Testis (tissue), 3 donors: ENCODE results near the gene PPP2R2C. TPM values are rescaled to one million over a fixed set of nuclear protein-coding genes. Genes with fewer than 3 reads are reported as not detected.
A peak's percentile ranks its signal among the peaks of the same experiment; 100 is the strongest.

ENCODE experiments used
- DNase-seq: peaks from one replicate; pipeline ENCODE4 v3.0.0-alpha.2; 2019
- H3K27ac ChIP-seq, 2 donors: fragments of 200-600 bp; sonication (generic); one replicate each; pipeline ENCODE4 v1.5.1; 2019
- H3K27me3 ChIP-seq: fragments of 200-600 bp; sonication (generic); one replicate; pipeline ENCODE4 v1.5.1; 2019
- H3K36me3 ChIP-seq: fragments of 200-600 bp; sonication (generic); one replicate; pipeline ENCODE4 v1.5.1; 2017; ENCODE audit warnings: low read depth; ENCODE audit errors: missing control alignments
- H3K4me1 ChIP-seq: fragments of 200-600 bp; sonication (generic); one replicate; pipeline ENCODE4 v1.5.1; 2019
- H3K4me3 ChIP-seq, 2 donors: fragments of 200-600 bp; sonication (generic); one replicate each; pipeline ENCODE4 v1.5.1; 2017 to 2019
- H3K9me3 ChIP-seq: fragments of 200-600 bp; sonication (generic); one replicate; pipeline ENCODE4 v1.5.1; 2017
- CTCF ChIP-seq, 3 experiments: fragments of 450-650 bp in 2 of 3; fragments of 200-600 bp in 1 of 3; sonication (generic) in 1 of 3; IDR thresholded peaks; one replicate each; pipeline ENCODE4 v1.5.1; 2016 to 2019; ENCODE audit warnings: antibody characterized with exemption in 3 of 3, mild to moderate bottlenecking in 2 of 3, moderate library complexity in 1 of 3
- POLR2A ChIP-seq: fragments of 450-650 bp; IDR thresholded peaks from one replicate; pipeline ENCODE4 v1.6.1; 2017; ENCODE audit warnings: antibody characterized with exemption, mild to moderate bottlenecking, moderate library complexity
- WGBS, 2 donors: methylation state at CpG; one replicate each; pipeline ENCODE4 v1.1.5; 2018; 5-methylcytosine and 5-hydroxymethylcytosine counted together
- intact Hi-C: fragments of 100-400 bp; cut with DNase I; formaldehyde crosslinking; loops from one replicate; pipeline ENCODE4 v1.15.1; 2023; ENCODE audit warnings: low total_unique reads
- polyA plus RNA-seq: library from polyadenylated mRNA; stranded (reverse); fragments of 350-450 nt; fragmentation: Illumina TruSeq; extraction: RNeasy Lipid Tissue Mini Kit (QIAGEN cat#74804); gene quantifications from one replicate; pipeline ENCODE4 v1.2.3, GENCODE V29; 2014; ENCODE audit warnings: low read depth, low replicate concordance; ENCODE audit not compliant: insufficient read depth
- total RNA-seq, 2 donors: library from RNA; depleted of rRNA; stranded (reverse); fragments of >200 nt; gene quantifications; one replicate each; pipeline ENCODE4 v1.2.3, GENCODE V29; 2016

The PPP2R2C gene
- total and polyA plus RNA-seq, 3 donors from 2014 or later: 7.9 to 20.4 (median 13.1) TPM

- 78 to 79% methylated on average over 12 of the region's 12 CpGs for WGBS, 2 donors
- DNase-seq: no peak
- Histone ChIP-seq H3K4me1 (no peaks in the 10 kb centered on the region), H3K36me3 (no peaks in the 10 kb centered on the region), H3K27me3 (no peaks in the 10 kb centered on the region), H3K27ac (no peak overlapping the region), H3K4me3 (no peak overlapping the region), H3K9me3 (no peaks in the 10 kb centered on the region)
- intact Hi-C loops: loop anchor here (10.0 kb wide), 1 partner anchor 210 kb away; no protein-coding TSS in a partner anchor
- TF ChIP-seq CTCF (IDR thresholded peaks at IDR 0.05) (no peak), POLR2A (no peak)
Observed at GRCh38 chr4:6335040-6335590, 137.3 kb downstream of the PPP2R2C start.

- no peak for DNase-seq
- TF ChIP-seq POLR2A: no peak
- no peak for TF ChIP-seq CTCF (IDR thresholded peaks at IDR 0.05)
- Histone ChIP-seq H3K27ac (no peak overlapping the region), H3K36me3 (no peaks in the 10 kb centered on the region), H3K9me3 (no peaks in the 10 kb centered on the region), H3K4me3 (no peak overlapping the region), H3K4me1 (no peaks in the 10 kb centered on the region), H3K27me3 (no peaks in the 10 kb centered on the region)
- WGBS, 2 donors: 78 to 84% methylated on average over 4 to 5 of the region's 5 CpGs
- intact Hi-C loops: loop anchor here (10.0 kb wide), 1 partner anchor 210 kb away; no protein-coding TSS in a partner anchor
Observed at GRCh38 chr4:6334203-6334887, 138.1 kb downstream of the PPP2R2C start.

- H3K27ac ChIP-seq: no peak overlapping the region
- peak; percentile 38 for DNase-seq
- H3K36me3 ChIP-seq: no peaks in the 10 kb centered on the region
- WGBS, 2 donors: 86 to 87% methylated on average over 19 of the region's 19 CpGs
- no peaks in the 10 kb centered on the region for H3K27me3 ChIP-seq
- H3K4me3 ChIP-seq: no peak overlapping the region
- intact Hi-C loops: loop anchor here (10.0 kb wide), 1 partner anchor 211 kb away; no protein-coding TSS in a partner anchor
- TF ChIP-seq POLR2A (no peak), CTCF (IDR thresholded peaks at IDR 0.05) (peak in 1 of 3 experiments; percentile 66)
- no peaks in the 10 kb centered on the region for H3K4me1 ChIP-seq
- H3K9me3 ChIP-seq: no peaks in the 10 kb centered on the region
Observed at GRCh38 chr4:6333301-6334202, 138.9 kb downstream of the PPP2R2C start.

GRCh38 chr4:6332669-6333050 is 139.8 kb downstream of the PPP2R2C start:
- WGBS, 2 donors: 87 to 88% methylated on average over 5 to 6 of the region's 6 CpGs
- no peak for DNase-seq
- H3K9me3 ChIP-seq: no peaks in the 10 kb centered on the region
- intact Hi-C loops: loop anchor here (10.0 kb wide), 1 partner anchor 212 kb away; no protein-coding TSS in a partner anchor
- no peaks in the 10 kb centered on the region for H3K27me3 ChIP-seq
- no peaks in the 10 kb centered on the region for H3K36me3 ChIP-seq
- no peak overlapping the region for H3K4me3 ChIP-seq
- no peaks in the 10 kb centered on the region for H3K4me1 ChIP-seq
- no peak overlapping the region for H3K27ac ChIP-seq
- TF ChIP-seq CTCF (IDR thresholded peaks at IDR 0.05) (no peak), POLR2A (no peak)
